GDM1 (cell line): ENCODE data around the gene SIGLEC8.
"Not testable (repeated sequence)": the region's sequence is repeated elsewhere in the genome, so short reads cannot be mapped to it uniquely, and the experiment has no call there.

Experiments
- DNase-seq: peaks from one replicate; lab custom pipeline; 2025; lab: John Stamatoyannopoulos, UW

The SIGLEC8 gene

DNA sequence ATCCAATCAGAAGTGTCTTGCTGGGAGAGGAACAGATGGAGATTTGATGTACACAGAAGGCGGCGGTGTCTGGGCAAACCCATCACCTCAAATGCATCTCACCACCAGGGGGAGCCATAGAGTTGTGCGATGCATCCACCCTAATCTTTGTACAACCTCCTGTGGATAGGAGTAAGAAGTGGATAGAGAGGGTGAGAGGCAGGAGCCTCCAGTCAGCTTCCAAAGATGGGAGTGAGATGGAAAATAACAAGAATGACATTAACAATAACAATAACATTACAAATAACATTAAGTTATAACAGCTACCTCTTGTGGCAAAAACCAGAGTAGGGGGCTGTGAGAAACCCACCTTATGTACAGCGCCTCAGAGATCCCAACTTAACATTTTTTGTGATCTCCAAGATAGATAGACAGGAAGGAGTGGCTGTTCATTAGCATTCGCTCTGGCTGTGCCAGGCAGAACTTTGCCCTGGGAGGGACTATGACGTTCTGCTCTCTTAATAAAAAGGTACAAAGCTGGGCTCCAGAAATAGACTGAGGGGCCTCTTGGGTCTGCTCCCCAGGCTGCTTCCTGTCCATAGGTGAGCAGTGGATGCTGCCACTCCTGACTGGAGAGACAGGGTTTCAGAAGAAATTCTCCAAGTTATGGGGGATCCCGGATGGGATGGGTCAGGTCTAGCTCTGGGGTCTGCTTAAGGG is 14.9 kb upstream of the SIGLEC8 start:
- DNase-seq, result peak; percentile 67

DNA sequence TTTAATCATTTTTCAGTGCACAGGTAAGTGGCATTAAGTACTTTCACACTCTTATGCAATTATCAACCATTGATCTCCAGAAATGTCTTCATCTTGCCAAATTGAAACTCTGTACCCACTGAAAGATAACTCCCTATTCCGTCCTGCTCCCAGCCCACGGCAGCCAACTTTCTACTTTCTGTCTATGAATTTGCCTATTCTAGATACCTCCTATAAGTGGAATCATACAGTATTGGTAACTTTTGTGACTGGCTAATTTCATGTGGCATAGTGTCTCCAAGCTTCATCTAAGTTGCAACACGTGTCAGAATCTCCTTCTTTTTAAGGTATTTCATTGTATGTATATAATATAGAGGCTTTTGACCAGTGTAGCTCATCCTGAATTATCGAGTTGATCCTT is 14.4 kb upstream of the SIGLEC8 start:
- no peak for DNase-seq

DNA sequence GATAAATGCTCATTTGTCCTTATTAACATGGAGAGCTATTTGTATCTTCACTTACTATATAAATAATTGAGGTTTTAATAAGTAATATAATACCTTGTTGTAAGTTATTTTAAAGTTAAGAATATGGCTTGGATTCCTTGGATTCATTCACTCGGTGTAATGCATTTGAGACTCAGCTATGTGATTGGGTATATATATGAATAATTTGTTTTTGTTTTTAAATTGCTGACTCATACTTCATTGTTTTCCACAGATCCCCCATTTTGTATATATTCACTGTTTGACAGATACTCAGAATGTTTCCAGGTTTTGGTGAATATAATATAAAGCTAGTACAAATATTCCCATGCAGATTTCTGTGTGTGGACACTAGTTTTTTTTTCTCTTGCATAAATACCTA is 13.3 kb upstream of the SIGLEC8 start:
- no peak for DNase-seq

DNA sequence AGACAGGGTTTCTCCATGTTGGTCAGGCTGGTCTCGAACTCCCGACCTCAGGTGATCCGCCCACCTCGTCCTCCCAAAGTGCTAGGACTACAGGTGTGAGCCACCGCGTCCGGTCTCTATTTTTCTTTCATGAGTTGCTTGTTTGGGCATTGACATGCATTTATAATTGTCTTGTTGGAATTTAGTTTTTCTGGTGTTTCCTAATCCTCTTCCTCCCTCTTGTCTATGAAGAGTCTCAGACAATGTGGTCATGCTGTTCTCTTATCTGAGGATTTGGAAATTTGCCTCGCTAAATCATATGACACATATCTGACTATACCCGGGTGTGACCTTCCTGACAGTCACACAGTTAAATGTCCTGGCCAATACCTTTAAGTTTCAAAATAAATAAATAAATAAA is 12.7 kb upstream of the SIGLEC8 start:
- no peak for DNase-seq

DNA sequence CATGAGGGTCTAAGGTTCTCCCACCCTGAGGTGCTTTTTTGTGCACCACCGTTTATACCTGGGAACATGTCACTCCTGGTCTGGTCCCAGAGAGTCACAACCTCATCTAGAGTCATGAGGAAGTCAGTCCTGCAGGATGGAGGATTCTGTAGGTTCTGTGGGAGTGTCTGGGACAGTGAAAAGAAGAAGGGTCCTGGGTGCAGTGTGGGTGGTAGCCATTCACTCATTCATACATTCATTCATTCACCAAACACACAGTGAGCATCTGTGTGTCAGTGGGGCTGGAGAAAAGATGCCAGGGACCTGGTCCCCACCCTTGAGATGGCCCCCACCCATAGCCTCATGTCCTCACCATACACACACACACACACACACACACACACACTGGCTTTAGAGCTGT is 11.4 kb upstream of the SIGLEC8 start:
- DNase-seq, result no peak

DNA sequence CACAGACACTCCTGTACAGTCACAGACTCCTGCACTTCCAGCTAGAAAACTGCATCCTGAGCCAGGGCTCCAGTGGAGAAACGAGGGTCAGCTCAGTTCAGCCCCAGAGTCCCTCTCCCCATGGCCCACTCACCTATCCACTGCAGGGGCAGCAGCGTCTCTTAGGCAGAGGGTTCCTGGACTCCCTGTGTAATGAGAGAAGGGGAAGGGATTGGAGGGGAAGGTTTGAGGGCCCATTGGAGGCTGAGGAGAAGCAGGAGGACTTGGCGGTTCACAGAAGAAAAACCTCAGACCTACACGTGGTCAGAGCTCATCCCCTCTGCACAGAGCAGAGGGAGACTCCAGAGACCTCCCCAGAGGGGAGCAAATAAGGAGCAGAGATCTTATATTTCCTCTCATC is 10.9 kb upstream of the SIGLEC8 start:
- peak; percentile 56 for DNase-seq

DNA sequence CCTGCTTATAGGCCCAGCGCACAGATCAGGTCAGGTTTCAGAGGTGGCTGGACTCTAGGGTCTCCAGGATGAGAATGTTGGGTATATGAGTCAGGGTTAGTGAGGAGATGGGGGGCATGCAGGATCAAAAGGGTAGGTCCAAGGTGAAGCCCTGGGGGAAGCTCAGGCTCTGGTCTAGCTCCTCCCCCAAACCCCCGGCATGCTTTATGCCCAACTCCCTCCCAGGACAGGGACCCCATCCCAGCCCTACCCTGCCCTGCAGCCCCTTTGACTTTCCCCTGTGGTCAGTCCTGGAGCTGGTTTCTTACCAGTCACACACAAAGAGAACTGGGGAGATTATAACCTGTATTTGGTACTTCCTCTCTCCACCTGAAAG is 10.3 kb upstream of the SIGLEC8 start:
- peak; percentile 12 for DNase-seq

DNA sequence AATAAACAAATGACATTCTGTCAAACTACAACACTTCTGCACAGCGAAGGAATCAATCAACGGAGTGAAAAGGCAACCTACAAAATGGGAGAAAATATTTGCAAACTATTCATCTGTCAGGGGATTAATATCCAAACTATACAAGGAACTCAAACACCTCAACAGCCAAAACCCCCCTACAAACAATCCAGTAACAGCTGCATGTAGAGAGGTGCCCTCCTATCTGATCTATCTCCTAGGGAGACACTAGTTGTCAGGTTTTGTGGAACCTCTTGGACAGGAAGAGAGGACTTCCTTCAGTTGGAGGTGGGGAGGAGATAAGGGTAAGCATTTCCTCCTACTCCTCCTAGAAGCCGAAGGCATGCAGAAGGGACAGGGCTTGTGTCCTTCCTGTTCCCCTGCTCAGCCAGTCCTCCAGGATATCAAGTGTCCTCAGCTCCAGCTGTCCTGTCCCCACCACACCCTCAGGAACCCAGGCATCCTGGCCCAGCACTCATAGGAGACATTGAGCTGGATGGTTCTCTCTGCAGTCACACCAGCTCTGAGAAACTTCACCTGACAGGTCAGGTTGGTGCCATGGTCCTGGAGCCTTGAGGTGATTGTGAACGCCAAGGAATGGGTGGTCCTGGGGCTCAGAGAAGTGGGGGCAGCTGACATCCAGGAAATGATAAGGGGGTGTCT is 9.8 kb upstream of the SIGLEC8 start:
- DNase-seq, result peak; percentile 81

DNA sequence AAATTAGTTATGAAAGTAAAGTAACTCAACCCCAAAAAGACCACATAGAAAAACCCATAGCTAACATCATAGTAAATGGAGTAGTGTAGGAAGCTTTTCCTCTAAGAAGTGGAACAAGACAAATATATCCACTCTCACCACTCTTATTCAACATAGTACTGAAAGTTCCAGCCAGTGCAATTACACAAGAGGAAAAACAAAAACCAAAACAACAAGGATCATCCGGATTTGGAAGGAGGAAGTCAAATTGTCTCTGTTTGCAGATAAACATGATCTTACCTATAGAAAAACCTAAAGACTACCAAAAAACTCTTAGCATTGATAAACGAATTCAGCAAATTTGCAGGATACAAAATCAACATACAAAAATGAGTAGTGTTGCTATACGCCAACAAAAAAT is 8.5 kb upstream of the SIGLEC8 start:
- no peak for DNase-seq

DNA sequence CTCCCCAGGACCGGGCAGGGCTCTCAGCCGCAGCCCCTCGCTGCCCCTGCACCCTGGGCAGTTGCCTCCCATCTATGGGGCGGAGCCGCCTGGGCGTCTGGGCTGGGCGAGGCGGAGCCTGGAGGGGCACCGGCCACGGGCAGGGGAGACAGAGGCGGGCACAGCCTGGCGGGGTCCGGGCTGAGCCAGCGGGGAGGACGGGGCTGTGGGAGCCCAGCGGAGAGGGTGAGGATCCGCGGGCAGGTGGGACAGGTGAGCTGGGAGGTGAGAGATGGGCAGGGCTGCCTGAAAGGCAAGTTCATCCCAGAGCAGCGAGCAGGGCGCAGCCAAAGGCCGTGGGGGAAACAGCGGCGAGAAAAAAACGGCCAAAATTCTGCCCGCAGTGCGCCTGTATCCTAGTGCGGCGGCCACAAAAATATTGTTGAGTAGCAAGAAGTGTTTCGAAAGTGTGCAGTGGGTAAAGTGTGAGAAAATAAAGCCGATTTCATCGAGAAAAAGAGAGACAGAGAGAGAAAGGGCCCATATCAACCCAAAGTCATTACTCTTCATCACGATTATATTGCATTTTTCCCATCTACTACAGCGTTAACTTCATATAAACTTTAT is 5.8 kb upstream of the SIGLEC8 start:
- DNase-seq, result not testable (repeated sequence)

DNA sequence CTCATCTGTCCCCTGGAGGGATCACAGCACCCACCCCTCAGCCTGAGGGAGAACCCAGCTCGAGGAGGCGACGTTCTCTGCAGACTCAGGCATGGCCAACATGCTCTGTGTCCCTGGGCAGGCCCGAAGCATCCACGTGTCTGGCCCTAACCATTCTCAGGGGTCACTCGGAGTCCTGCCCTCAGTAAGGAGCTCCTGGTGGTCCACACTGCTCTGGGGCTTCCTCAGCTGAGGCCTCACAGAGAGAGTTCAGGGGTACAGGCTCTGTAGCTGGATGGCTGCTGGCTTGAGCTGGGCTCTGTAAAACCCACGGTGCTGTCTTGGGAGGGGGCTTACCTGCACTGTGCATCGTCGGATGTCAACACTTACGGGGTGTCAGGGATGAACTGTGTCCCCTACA is 4.4 kb upstream of the SIGLEC8 start:
- DNase-seq, result no peak

DNA sequence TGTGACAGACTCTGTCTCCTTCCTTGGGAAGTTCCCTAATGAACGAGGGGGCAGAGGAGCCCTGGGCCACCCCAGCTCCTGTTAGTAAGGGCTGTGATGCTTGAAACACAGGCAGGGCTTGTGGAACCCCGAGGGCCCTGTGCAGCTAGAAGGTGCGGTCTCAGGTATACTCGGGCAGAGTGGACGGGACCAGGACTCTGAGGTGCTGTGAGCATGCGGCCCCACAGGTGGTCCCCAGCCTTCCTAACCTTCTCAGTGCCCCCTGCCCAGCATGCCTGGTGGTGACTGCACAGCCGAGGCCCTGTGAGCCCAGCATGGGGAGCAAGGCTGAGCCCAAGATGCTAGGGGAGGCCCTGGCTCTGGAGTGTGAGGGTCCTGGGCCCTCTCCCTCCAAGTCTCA is 4.0 kb upstream of the SIGLEC8 start:
- DNase-seq, result no peak

DNA sequence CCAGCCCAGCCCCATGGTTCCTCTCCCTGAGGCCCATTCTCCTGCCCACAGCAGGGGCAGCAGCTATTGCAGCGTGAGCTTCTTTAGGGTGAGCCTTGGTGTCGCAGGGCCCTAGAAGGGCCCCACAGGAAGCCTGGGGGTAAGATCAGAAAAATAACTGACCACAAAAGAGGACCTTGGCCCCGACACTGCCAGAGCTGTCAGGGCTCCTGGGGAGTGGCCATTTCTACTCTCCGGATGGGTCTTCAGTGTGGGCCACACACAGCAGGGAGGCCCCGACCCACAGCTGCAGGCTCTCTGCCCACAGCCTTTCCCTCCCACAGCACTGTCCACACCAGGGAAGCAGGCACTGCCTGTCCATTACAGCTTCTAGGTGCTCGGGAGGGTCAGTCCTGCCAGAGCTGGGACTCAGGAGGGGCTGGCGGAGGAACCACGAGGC is 3.5 kb upstream of the SIGLEC8 start:
- peak; percentile 16 for DNase-seq

DNA sequence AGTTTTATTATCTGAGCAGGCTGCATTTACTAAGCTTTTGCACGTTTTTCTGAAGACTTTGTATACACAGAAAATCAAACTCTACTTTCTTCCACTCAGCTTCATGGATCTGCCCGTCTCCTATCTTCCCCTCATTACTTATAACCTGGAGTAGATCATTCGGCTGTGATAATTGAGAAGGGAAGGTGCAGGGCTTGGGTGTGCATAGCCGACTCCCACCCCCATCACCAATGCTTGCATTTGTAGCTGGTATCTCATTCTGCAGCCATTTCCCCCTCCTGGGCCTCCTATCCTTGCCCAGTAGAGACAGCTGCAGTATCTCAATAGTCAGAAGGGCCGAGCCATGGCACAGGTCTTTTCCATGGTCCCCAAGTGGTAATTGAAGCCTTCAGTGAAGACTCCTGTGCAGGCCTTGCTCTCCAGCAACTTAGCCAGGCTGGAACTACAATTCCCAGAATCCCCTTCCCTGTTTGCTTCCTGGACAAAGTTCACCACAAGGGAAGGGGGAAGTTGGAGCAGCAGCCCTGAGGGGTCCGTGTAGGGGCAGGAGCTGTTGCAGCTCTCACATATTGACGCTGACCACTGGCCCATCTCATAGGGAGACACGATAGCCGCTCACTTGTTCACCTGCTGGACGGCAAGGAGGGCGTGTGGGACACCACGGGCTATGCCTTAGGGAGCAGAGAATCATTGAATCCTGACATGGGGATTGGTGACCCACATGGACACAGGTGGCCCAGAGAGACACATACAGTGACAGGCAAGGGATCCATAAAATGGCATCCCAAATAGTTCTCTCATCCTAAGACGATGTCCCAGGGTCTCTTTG is 2.1 kb upstream of the SIGLEC8 start:
- peak; percentile 64 for DNase-seq

DNA sequence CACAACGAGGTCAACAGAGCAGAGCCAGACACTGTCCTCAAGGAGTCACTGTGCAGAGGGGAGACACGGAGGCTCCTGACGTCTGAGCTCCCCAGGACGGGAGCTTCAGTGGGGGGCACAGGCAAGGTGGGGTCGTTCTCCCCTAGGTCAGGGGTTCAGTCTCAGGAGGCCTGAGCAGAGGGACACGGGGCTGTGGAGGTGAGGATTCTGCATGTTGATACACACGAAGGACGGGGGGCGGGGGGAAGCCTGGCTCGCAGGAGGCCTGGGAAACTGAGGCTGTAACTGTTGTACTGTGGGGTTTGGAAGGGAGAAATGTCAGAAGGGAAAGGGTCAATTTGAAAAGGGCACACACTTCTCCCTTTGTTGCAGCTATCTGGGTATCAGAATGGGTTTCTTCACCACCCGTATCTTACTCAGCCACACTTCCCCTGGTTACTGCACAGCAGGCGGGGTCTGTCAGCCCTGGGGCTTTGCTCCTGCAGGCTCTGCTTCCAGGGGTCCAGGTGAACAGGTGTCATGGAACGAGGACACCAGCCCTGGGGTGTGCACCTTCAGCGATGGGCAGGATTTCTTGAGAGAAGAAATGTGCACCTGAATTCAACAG is 748 bp upstream of the SIGLEC8 start:
- no peak for DNase-seq

DNA sequence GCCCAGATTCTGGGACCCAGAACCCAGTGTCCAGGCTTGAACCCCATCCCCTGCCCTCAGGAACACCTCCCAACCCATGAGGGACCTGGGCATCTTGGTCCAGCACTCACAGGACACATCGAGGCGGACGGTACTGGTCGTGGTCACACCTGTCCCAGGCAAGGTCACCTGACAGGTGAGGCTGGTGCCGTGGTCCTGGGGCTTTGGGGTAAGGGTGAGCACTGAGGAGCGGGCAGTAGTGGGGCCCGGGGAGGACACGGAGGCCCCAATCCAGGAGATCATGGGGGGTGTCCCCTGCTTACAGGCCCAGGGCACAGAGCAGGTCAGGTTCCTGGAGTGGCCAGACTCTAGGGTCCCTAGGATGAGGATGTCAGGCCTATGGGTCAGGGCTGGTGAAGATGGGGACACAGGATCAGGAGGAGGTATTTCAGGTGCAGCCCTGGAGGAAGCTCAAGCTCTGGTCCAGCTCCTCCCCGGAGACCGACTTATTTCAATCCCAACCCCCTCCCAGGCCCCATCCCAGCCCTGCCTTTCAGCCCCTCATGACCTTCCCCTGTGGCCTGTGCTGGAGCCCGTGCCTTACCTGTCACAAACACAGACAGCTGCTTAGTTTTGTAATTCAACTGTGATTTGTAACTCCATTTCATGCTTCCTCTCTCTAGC is 772 bp downstream of the SIGLEC8 start:
- no peak for DNase-seq

DNA sequence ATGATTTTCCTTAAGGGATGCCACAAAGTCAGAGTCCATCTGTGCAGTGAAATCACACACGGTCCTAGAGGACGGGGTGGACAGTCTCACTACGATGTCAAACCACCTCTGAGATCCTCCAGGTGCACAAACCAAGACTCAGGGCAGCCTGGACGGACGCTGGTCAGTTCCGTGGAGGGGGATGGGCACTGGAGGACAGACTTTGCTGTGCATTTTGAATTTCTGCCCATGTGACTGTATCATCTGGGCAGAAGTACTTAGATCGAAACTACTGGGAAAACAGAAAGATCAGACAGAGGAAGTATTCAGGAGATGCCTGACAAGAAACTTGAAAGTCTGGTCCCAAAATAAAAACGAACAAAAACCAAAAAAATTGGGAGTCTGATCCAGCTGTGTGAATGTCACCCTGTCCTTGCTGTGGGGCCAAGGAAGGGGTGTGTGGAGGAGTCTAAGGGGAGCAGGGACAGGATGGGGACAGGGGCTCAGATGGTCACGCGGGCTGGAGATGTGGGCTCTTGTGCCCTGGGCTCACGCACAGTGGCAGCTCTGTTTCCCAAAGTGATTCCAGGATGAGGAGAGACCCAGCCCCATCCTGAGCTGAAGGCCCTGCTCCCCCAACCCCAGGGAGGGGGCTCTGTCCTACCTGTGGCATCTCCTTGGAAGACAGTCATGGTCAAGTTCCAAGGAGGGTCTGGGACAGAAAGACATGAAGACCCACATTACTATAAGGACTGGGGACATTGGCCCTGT is 1.5 kb downstream of the SIGLEC8 start:
- DNase-seq, result no peak

DNA sequence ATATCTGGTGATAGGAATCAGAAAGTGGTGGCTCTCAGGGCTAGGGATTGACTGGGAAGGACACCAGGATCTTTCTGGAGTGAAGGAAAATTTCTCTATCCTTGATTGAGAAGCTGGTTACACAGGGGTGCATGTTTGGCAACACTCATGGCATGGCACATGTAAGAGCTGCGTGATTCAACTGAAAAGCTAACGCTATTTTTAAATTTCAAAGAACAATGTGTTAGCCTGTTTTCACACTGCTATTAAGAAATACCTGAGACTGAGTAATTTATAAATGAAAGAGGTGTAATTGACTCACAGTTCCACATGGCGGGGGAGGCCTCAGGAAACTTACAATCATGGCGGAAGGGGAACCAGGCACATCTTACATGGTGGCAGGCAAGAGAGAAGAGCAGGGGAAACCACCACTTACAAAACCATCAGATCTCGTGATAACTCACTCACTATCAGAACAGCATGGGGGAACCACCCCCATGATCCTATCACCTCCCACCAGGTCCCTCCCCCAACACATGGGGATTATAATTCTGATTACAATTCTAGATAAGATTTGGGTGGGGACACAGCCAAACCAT is 7.4 kb downstream of the SIGLEC8 start:
- no peak for DNase-seq

DNA sequence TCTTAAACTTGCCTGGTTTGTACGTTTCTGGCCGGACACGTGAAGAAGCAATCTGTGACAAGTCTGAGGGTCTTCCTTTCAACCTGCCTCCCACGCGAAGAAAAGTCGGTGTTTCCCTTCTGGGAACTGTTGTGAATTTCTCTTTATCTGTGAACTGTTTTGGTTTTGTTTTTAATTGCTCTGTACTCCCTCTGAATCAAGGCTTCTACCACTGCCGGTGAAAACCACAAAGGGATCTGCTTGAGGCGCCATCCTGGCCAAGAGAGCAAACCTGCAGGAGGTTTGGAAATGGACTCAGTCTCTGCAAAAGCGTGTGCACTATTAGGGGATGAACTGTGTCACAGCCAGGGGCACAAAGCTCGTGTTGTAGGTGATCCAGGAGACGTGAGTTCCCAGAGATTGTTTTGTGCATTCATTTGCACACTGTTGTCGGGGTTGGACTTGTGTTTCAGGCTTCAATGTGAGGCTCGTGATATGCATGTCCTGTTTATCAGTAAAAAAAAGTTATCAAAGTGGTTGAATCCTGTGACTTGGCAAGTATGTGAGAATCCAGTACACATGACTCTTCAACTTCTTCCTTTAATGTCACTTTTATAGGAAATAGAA is 9.7 kb downstream of the SIGLEC8 start:
- DNase-seq, result no peak

DNA sequence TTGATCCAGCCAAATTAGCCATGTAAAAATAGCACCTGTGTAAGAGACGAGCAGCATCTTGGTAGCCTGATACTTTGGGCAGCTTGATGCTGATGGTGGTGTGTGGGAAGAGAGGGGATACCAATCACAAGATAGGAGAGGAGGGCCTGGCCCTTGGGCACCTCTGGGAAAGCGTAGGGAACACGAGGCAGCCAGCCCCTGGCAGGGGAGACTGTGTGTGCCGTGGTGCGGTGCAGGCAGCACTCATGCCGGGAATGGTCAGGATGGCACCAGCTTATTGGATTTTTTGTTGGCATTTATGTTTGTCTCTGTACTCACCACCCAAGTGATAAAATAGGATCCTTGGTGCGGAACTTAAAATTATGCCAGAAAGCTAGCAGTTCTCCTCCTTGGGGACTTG is 10.2 kb downstream of the SIGLEC8 start:
- DNase-seq, result no peak
